Adrenal gland (tissue), 12 donors: ENCODE results near the gene VWA8. TPM values are rescaled to one million over a fixed set of nuclear protein-coding genes. Genes with fewer than 3 reads are reported as not detected.

Experiments used
- DNase-seq, 7 donors: peaks; one replicate each; pipeline ENCODE4 v3.0.0-alpha.2; 2019 to 2020
- H3K27ac ChIP-seq, 5 donors: fragments of 200-600 bp; sonication (generic) in 4 of 5; 1 replicate in 3 of 5; 2 replicates in 2 of 5; pipeline versions ENCODE4 v1.5.1 to v1.8.0; 2016 to 2020; ENCODE audit warnings: mild to moderate bottlenecking in 1 of 5
- H3K27me3 ChIP-seq: fragments of 200-600 bp; 2 replicates; pipeline ENCODE4 v1.8.0; 2021
- H3K36me3 ChIP-seq, 2 donors: fragments of 200-600 bp; replicated peaks in 1 of 2; 1 replicate in 1 of 2; 2 replicates in 1 of 2; pipeline versions ENCODE4 v1.5.1 to v1.8.0; 2018 to 2022
- H3K4me1 ChIP-seq, 2 donors: fragments of 200-600 bp; replicated peaks in 1 of 2; 1 replicate in 1 of 2; 2 replicates in 1 of 2; pipeline versions ENCODE4 v1.5.1 to v1.8.0; 2018 to 2021
- H3K4me3 ChIP-seq, 4 donors: fragments of 200-600 bp; sonication (generic) in 3 of 4; one replicate each; pipeline ENCODE4 v1.5.1; 2016 to 2018
- H3K9me3 ChIP-seq, 3 donors: fragments of 200-600 bp; sonication (generic) in 1 of 3; replicated peaks in 1 of 3; 1 replicate in 2 of 3; 2 replicates in 1 of 3; pipeline versions ENCODE4 v1.5.1 to v1.8.0; 2016 to 2021
- CTCF ChIP-seq, 6 experiments: fragments of 450-650 bp in 4 of 6; fragments of 200-600 bp in 2 of 6; sonication (generic) in 1 of 6; IDR thresholded peaks; 1 replicate in 5 of 6; 2 replicates in 1 of 6; pipeline versions ENCODE4 v1.5.1 to v1.8.0; 2016 to 2021; ENCODE audit warnings: antibody characterized with exemption in 6 of 6, mild to moderate bottlenecking in 2 of 6, moderate library complexity in 1 of 6
- POLR2A ChIP-seq, 2 donors: fragments of 450-650 bp; IDR thresholded peaks; one replicate each; pipeline ENCODE4 v1.6.1; 2017; ENCODE audit warnings: antibody characterized with exemption in 2 of 2, mild to moderate bottlenecking in 2 of 2, moderate library complexity in 1 of 2
- WGBS, 4 donors: extraction: QIAGEN DNeasy Blood & Tissue Kit in 2 of 4; methylation state at CpG; one replicate each; pipeline versions ENCODE4 v1.1.5 to v1.1.7; 2013 to 2017; 5-methylcytosine and 5-hydroxymethylcytosine counted together
- intact Hi-C, 2 donors: fragments of 100-400 bp; cut with DNase I; formaldehyde crosslinking; loops; one replicate each; pipeline versions ENCODE4 v1.14.1 to v1.15.0; 2022 to 2023
- polyA plus RNA-seq, 3 donors: library from polyadenylated mRNA; stranded (reverse); fragments of 200-250 nt in 2 of 3; fragments of 350-450 nt in 1 of 3; fragmentation: Illumina TruSeq in 1 of 3; extraction: RNeasy Lipid Tissue Mini Kit (QIAGEN cat#74804) in 1 of 3; gene quantifications; one replicate each; pipeline ENCODE4 v1.2.3, GENCODE V29; 2013 to 2014
- total RNA-seq, 9 donors: library from RNA; depleted of rRNA in 4 of 9; stranded (reverse); fragments of >200 nt in 4 of 9; fragments of 120-200 nt in 1 of 9; fragmentation: NEBNext Ultra II Directional in 1 of 9; extraction: Animal tissue kit (Norgen Biotek cat#: 25700) in 1 of 9; gene quantifications; one replicate each; pipeline versions ENCODE4 v1.1.0 to v1.2.4, GENCODE V29; 2013 to 2023
- donor health status: healthy with polysubstance abuse.
- donor health status: Bipolar disorder and iron deficiency.
- donor health status: DM: yes; HTN: yes; CAD: no.
- donor health status: DM: no; HTN: no; CAD: no.
- donor health status: DM: no; HTN: no; CAD: no.
- donor health status: DM: yes; HTN: yes; CAD: no.

VWA8 gene
- total and polyA plus RNA-seq, 12 donors: 8.1 to 45.4 (median 31.4) TPM

- Histone ChIP-seq H3K9me3 (peaks cover 0 to 2% (median 0%) of the 10 kb centered on the region in 3 donors), H3K4me1 (no peaks in the 10 kb centered on the region), H3K27me3 (no peaks in the 10 kb centered on the region), H3K4me3 (no peak overlapping the region), H3K27ac (no peak overlapping the region), H3K36me3 (no peaks in the 10 kb centered on the region)
- 97 to 100% (median 98%) methylated on average over 2 of the region's 2 CpGs; no CpG with 5 or more reads in 1 of the 4 donors for WGBS, 4 donors
- TF ChIP-seq POLR2A (IDR thresholded peaks at IDR 0.05): no peak
- no peak for TF ChIP-seq CTCF (IDR thresholded peaks at IDR 0.05)
- no peak for DNase-seq
- intact Hi-C loops: no loop called here
Measured at GRCh38 chr13:41802043-41802683, 158.7 kb downstream of the VWA8 start.

- no peak overlapping the region for H3K4me3 ChIP-seq
- H3K9me3 ChIP-seq: no peaks in the 10 kb centered on the region
- intact Hi-C loops: no loop called here
- TF ChIP-seq POLR2A (IDR thresholded peaks at IDR 0.05): no peak
- TF ChIP-seq CTCF (IDR thresholded peaks at IDR 0.05): no peak
- DNase-seq: no peak
- no peaks in the 10 kb centered on the region for H3K27me3 ChIP-seq
- no peaks in the 10 kb centered on the region for H3K4me1 ChIP-seq
- no peaks in the 10 kb centered on the region for H3K36me3 ChIP-seq
- no peak overlapping the region for H3K27ac ChIP-seq
Measured at GRCh38 chr13:41791056-41791455, 169.9 kb downstream of the VWA8 start.

GRCh38 chr13:41788552-41788951 is 172.4 kb downstream of the VWA8 start:
- no peaks in the 10 kb centered on the region for H3K27me3 ChIP-seq
- TF ChIP-seq CTCF (IDR thresholded peaks at IDR 0.05): no peak
- TF ChIP-seq POLR2A (IDR thresholded peaks at IDR 0.05): no peak
- intact Hi-C loops: loop anchor here in 1 of 2 donors (5.0 kb wide), 1 partner anchor 331 kb away; the partner anchor contains the start of gene RGCC
- no peak for DNase-seq
- WGBS, 4 donors: 73 to 77% (median 76%) methylated on average over 4 of the region's 4 CpGs
- H3K27ac ChIP-seq: peak overlapping the region in 1 of 5 donors; percentile 9
- no peaks in the 10 kb centered on the region for H3K4me1 ChIP-seq
- no peaks in the 10 kb centered on the region for H3K36me3 ChIP-seq
- H3K4me3 ChIP-seq: no peak overlapping the region
- no peaks in the 10 kb centered on the region for H3K9me3 ChIP-seq

GRCh38 chr13:41785402-41786172 is 175.3 kb downstream of the VWA8 start:
- no peak overlapping the region for H3K4me3 ChIP-seq
- no peaks in the 10 kb centered on the region for H3K27me3 ChIP-seq
- no peak for DNase-seq
- no peak for TF ChIP-seq CTCF (IDR thresholded peaks at IDR 0.05)
- TF ChIP-seq POLR2A (IDR thresholded peaks at IDR 0.05): no peak
- H3K27ac ChIP-seq: no peak overlapping the region
- H3K9me3 ChIP-seq: no peaks in the 10 kb centered on the region
- intact Hi-C loops: loop anchor here in 1 of 2 donors (5.0 kb wide), 1 partner anchor 328 kb away; the partner anchor contains the start of gene RGCC
- H3K36me3 ChIP-seq: no peaks in the 10 kb centered on the region
- 85 to 92% (median 88%) methylated on average over 6 of the region's 6 CpGs for WGBS, 4 donors
- H3K4me1 ChIP-seq: peaks cover 0 to 22% of the 10 kb centered on the region in 2 donors
